ENCODE measurements around the gene SP4.

SP4 gene

GRCh38 chr7:21443149-21443841, 15.4 kb downstream of the SP4 start:
- DNase-seq (ENCODE audit: low spot score), result no peak

GRCh38 chr7:21448974-21449373, 21.1 kb downstream of the SP4 start:
- DNase-seq (ENCODE audit: low spot score), result no peak

- no peak for DNase-seq (ENCODE audit: low spot score)
These were observed 22.2 kb downstream of the SP4 start for GRCh38 chr7:21450076-21450475.

- DNase-seq (ENCODE audit: low spot score), result no peak
These were observed 23.1 kb downstream of the SP4 start for GRCh38 chr7:21450941-21451340.

GRCh38 chr7:21454182-21454581, 26.3 kb downstream of the SP4 start:
- no peak for DNase-seq (ENCODE audit: low spot score)

- DNase-seq (ENCODE audit: low spot score), result no peak
These were observed 27.0 kb downstream of the SP4 start for GRCh38 chr7:21454906-21455305.

GRCh38 chr7:21461282-21461681, 33.4 kb downstream of the SP4 start:
- DNase-seq (ENCODE audit: low spot score), result no peak

- no peak for DNase-seq (ENCODE audit: low spot score)
These were observed 34.2 kb downstream of the SP4 start for GRCh38 chr7:21462081-21462480.

- DNase-seq (ENCODE audit: low spot score), result no peak
These were observed 35.6 kb downstream of the SP4 start for GRCh38 chr7:21463524-21463923.

- DNase-seq (ENCODE audit: low spot score), result no peak
These were observed 41.1 kb downstream of the SP4 start for GRCh38 chr7:21468969-21469368.

GRCh38 chr7:21469894-21470293, 42.0 kb downstream of the SP4 start:
- DNase-seq (ENCODE audit: low spot score), result no peak

GRCh38 chr7:21472029-21472428, 44.1 kb downstream of the SP4 start:
- no peak for DNase-seq (ENCODE audit: low spot score)

- DNase-seq (ENCODE audit: low spot score), result no peak
These were observed 48.5 kb downstream of the SP4 start for GRCh38 chr7:21476429-21476828.

GRCh38 chr7:21480693-21481403, 53.0 kb downstream of the SP4 start:
- no peak for DNase-seq (ENCODE audit: low spot score)

- DNase-seq (ENCODE audit: low spot score), result no peak
These were observed 58.6 kb downstream of the SP4 start for GRCh38 chr7:21486511-21486910.

GRCh38 chr7:21495731-21496130, 67.8 kb downstream of the SP4 start:
- no peak for DNase-seq (ENCODE audit: low spot score)

- no peak for DNase-seq (ENCODE audit: low spot score)
These were observed 69.2 kb downstream of the SP4 start for GRCh38 chr7:21497072-21497471.

GRCh38 chr7:21500117-21500832, 72.4 kb downstream of the SP4 start:
- no peak for DNase-seq (ENCODE audit: low spot score)

- DNase-seq (ENCODE audit: low spot score), result no peak
These were observed 76.1 kb downstream of the SP4 start for GRCh38 chr7:21504021-21504420.

- DNase-seq (ENCODE audit: low spot score), result no peak
These were observed 79.9 kb downstream of the SP4 start for GRCh38 chr7:21507627-21508343.

GRCh38 chr7:21508538-21508937, 80.7 kb downstream of the SP4 start:
- DNase-seq (ENCODE audit: low spot score), result no peak

GRCh38 chr7:21514062-21514461, 86.2 kb downstream of the SP4 start:
- no peak for DNase-seq (ENCODE audit: low spot score)

GRCh38 chr7:21524680-21525079, 96.8 kb downstream of the SP4 start:
- DNase-seq (ENCODE audit: low spot score), result no peak
